Adrenal gland (tissue), 5 donors: ENCODE data around the gene HLF.

Experiments
- POLR2A ChIP-seq, 2 donors: fragments of 450-650 bp; IDR thresholded peaks; one replicate each; pipeline ENCODE4 v1.6.1; 2017; ENCODE audit warnings: antibody characterized with exemption in 2 of 2, mild to moderate bottlenecking in 2 of 2, moderate library complexity in 1 of 2
- TF ChIP-seq, protein P1 (sequence below), 6 experiments: fragments of 450-650 bp in 4 of 6; fragments of 200-600 bp in 2 of 6; sonication (generic) in 1 of 6; IDR thresholded peaks; 1 replicate in 5 of 6; 2 replicates in 1 of 6; pipeline versions ENCODE4 v1.5.1 to v1.8.0; 2016 to 2021; ENCODE audit warnings: antibody characterized with exemption in 6 of 6, mild to moderate bottlenecking in 2 of 6, moderate library complexity in 1 of 6
- donor health status: DM: no; HTN: no; CAD: no.

DNA sequence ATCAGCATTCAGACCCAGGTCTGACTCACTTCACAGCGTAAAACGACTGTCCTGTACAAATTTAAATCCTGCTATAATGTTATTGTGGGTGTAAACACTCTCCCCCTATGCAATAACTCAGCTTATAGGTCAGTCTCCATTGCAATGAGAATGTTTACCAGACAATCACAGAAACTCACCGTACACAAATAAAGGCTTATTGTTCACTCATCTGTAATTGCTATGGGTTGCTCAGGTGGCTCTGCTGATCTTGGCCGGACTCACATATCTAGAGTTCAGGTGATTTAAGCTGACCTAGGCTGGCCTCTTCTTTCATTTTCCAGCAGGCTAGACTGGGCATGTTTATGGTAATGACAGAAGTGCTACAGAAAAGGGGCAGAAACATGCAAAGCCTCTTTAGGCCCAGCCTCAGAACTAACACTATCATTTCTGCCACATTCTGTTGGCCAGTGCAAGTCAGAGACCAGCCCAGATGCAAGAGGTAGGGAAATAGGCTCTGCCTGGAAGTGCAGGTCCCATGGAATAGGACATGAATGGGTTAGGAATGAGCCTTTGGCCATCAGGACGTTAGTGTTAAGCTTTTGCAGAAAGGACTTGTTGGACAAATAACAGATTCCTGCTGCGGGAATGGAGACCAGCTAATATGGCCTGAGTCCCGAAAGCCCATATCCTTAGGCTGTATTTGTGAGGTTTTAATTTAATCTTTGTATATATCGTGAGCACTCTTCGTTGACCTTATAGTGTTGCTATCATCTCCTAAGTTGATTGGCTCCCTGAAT lies 44.0 kb downstream of the HLF start:
- TF ChIP-seq, protein P1, sequence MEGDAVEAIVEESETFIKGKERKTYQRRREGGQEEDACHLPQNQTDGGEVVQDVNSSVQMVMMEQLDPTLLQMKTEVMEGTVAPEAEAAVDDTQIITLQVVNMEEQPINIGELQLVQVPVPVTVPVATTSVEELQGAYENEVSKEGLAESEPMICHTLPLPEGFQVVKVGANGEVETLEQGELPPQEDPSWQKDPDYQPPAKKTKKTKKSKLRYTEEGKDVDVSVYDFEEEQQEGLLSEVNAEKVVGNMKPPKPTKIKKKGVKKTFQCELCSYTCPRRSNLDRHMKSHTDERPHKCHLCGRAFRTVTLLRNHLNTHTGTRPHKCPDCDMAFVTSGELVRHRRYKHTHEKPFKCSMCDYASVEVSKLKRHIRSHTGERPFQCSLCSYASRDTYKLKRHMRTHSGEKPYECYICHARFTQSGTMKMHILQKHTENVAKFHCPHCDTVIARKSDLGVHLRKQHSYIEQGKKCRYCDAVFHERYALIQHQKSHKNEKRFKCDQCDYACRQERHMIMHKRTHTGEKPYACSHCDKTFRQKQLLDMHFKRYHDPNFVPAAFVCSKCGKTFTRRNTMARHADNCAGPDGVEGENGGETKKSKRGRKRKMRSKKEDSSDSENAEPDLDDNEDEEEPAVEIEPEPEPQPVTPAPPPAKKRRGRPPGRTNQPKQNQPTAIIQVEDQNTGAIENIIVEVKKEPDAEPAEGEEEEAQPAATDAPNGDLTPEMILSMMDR (IDR thresholded peaks at IDR 0.05) = no peak
- no peak for TF ChIP-seq POLR2A (IDR thresholded peaks at IDR 0.05)
